ENCODE measurements around the gene LYRM7.

- no peak for TF ChIP-seq CTCF (conservative IDR thresholded peaks at IDR 0.05; ENCODE audit: low read depth, low read length)
- no peak for TF ChIP-seq EZH2 (IDR thresholded peaks at IDR 0.05; ENCODE audit: borderline replicate concordance, low read depth, low read length, poor library complexity, severe bottlenecking)
Measured at GRCh38 chr5:131221888-131222287, 51.1 kb downstream of the LYRM7 start.

Data from A673 (cell line).